HepG2 (cell line): ENCODE measurements around the gene DDN. TPM values are rescaled to one million over a fixed set of nuclear protein-coding genes. Genes with fewer than 3 reads are reported as not detected.

Source experiments
- ATAC-seq: fragments of 200-7000 bp; cut with Tn5 transposase; 3 replicates; pipeline ENCODE4 v1.9.1; 2020; ENCODE audit warnings: mild to moderate bottlenecking, moderate library complexity
- BruUV-seq: library from RNA; stranded (reverse); fragments of 400-500 nt; replicated peaks from 2 replicates; lab custom pipeline; 2021; lab: Mats Ljungman, UMichigan
- CTCF ChIA-PET: fragments of 300-600 bp; formaldehyde crosslinking; extraction: SDS; loops from one replicate; lab custom pipeline; 2021; ENCODE audit warnings: low total read pairs, inconsistent platforms, low intra/inter-chr PET ratio; lab: Yijun Ruan, JAX
- POLR2A ChIA-PET: fragments of 350-600 bp; sonication (Branson Sonifier 250); formaldehyde crosslinking; loops from one replicate; lab custom pipeline; 2020; ENCODE audit warnings: antibody characterized with exemption, inconsistent platforms; lab: Yijun Ruan, JAX
- DNase-seq: peaks from one replicate; pipeline ENCODE4 v3.0.0-alpha.2; 2015; ENCODE audit warnings: low spot score
- FAIRE-seq: peaks from 3 replicates; lab custom pipeline; 2011; peaks lifted over from hg19 to GRCh38; lab: Jason Lieb, UNC
- H2AFZ ChIP-seq: one replicate; pipeline ENCODE4 v1.6.1; 2011; ENCODE audit warnings: low read length, inconsistent platforms
- H3K27ac ChIP-seq: fragments of 300-600 bp; 3 replicates; pipeline ENCODE4 v1.8.0; 2011; ENCODE audit warnings: mixed run types, mild to moderate bottlenecking, mixed read lengths, low read length, inconsistent platforms; ENCODE audit not compliant: insufficient read depth; ENCODE audit errors: extremely low read length
- H3K27me3 ChIP-seq, 2 experiments: fragments of 200-600 bp in 1 of 2; 2 replicates in 1 of 2; 3 replicates in 1 of 2; pipeline versions ENCODE4 v1.6.0 to v1.8.0; 2011; ENCODE audit warnings: low read length in 2 of 2, mild to moderate bottlenecking in 2 of 2, moderate library complexity in 2 of 2, inconsistent platforms in 1 of 2; ENCODE audit not compliant: insufficient read depth in 2 of 2, control insufficient read depth in 1 of 2
- H3K36me3 ChIP-seq, 2 experiments: fragments of 200-600 bp in 1 of 2; replicated peaks in 1 of 2; 2 replicates in 1 of 2; 3 replicates in 1 of 2; pipeline versions ENCODE4 v1.5.1 to v1.8.0; 2011; ENCODE audit warnings: low read length in 2 of 2, inconsistent platforms in 1 of 2; ENCODE audit not compliant: insufficient read depth in 2 of 2, control insufficient read depth in 1 of 2
- H3K4me1 ChIP-seq: 2 replicates; pipeline ENCODE4 v1.5.1; 2012; ENCODE audit warnings: low read length, inconsistent platforms; ENCODE audit not compliant: insufficient read depth
- H3K4me2 ChIP-seq: 2 replicates; pipeline ENCODE4 v1.6.0; 2011; ENCODE audit warnings: low read depth, low read length, inconsistent platforms
- H3K4me3 ChIP-seq, 3 experiments: fragments of 200-600 bp in 1 of 3; sonication (generic), shearing (Covaris generic) in 1 of 3; replicated peaks in 1 of 3; 2 replicates each; pipeline ENCODE4 v1.5.1; 2011 to 2016; ENCODE audit warnings: low read length in 3 of 3, inconsistent platforms in 2 of 3, low read depth in 2 of 3, mild to moderate bottlenecking in 2 of 3, control low read depth in 1 of 3, mixed read lengths in 1 of 3; ENCODE audit not compliant: insufficient read depth in 1 of 3
- H3K79me2 ChIP-seq: one replicate; pipeline ENCODE4 v1.6.1; 2011; ENCODE audit warnings: low read length, inconsistent platforms; ENCODE audit not compliant: insufficient read depth
- H3K9ac ChIP-seq: 2 replicates; pipeline ENCODE4 v1.6.0; 2011; ENCODE audit warnings: mild to moderate bottlenecking, low read depth, low read length, inconsistent platforms; ENCODE audit not compliant: insufficient read depth
- H3K9me3 ChIP-seq: 2 replicates; pipeline ENCODE4 v1.5.1; 2012; ENCODE audit warnings: mild to moderate bottlenecking, low read length
- H4K20me1 ChIP-seq: 2 replicates; pipeline ENCODE4 v1.6.0; 2011; ENCODE audit warnings: inconsistent platforms, mild to moderate bottlenecking, low read length, moderate library complexity; ENCODE audit not compliant: insufficient read depth
- CREB1 ChIP-seq, 2 experiments: fragments of 450-650 bp in 1 of 2; IDR thresholded peaks; 2 replicates each; pipeline ENCODE4 v1.6.1; 2016 to 2017; ENCODE audit warnings: control low read depth in 1 of 2, mild to moderate bottlenecking in 1 of 2, missing compliant biosample characterization in 1 of 2, missing genetic modification characterization in 1 of 2
- HCFC1 ChIP-seq: fragments of 150-350 bp; IDR thresholded peaks from 2 replicates; pipeline ENCODE4 v1.6.1; 2014; ENCODE audit warnings: low read depth, low read length
- HNRNPL ChIP-seq: fragments of 200-400 bp; formaldehyde crosslinking; IDR thresholded peaks from 2 replicates; pipeline ENCODE4 v1.6.1; 2017; ENCODE audit warnings: mild to moderate bottlenecking, low read depth, low read length
- IKZF5 ChIP-seq: IDR thresholded peaks from 2 replicates; pipeline ENCODE4 v1.6.1; 2018; ENCODE audit warnings: missing genetic modification reagents, mild to moderate bottlenecking, missing compliant biosample characterization
- PATZ1 ChIP-seq: sonication (generic); formaldehyde crosslinking; IDR thresholded peaks from 2 replicates; pipeline ENCODE4 v1.4.0; 2020; ENCODE audit warnings: missing genetic modification reagents
- STAG1 ChIP-seq: sonication (generic); formaldehyde crosslinking; IDR thresholded peaks from 2 replicates; pipeline ENCODE4 v1.4.0; 2020; ENCODE audit warnings: missing genetic modification reagents
- TGIF2 ChIP-seq: IDR thresholded peaks from 2 replicates; pipeline ENCODE4 v1.6.1; 2016; ENCODE audit warnings: control low read depth, missing compliant biosample characterization
- THRA ChIP-seq: sonication (generic); formaldehyde crosslinking; IDR thresholded peaks from 2 replicates; pipeline ENCODE4 v1.4.0; 2020; ENCODE audit warnings: missing genetic modification reagents, borderline replicate concordance
- ZHX1 ChIP-seq: sonication (generic); formaldehyde crosslinking; IDR thresholded peaks from 2 replicates; pipeline ENCODE4 v1.8.1; 2022; ENCODE audit warnings: low read depth, mild to moderate bottlenecking, missing genetic modification reagents
- ZNF570 ChIP-seq: sonication (generic); formaldehyde crosslinking; IDR thresholded peaks from 2 replicates; pipeline ENCODE4 v1.4.0; 2020; ENCODE audit warnings: mild to moderate bottlenecking, missing genetic modification reagents, borderline replicate concordance
- WGBS: methylation state at CpG from one replicate; pipeline ENCODE4 v1.1.6; 2017; ENCODE audit warnings: low lambda C conversion rate; 5-methylcytosine and 5-hydroxymethylcytosine counted together
- in situ Hi-C: cut with HindIII; loops from 2 replicates; pipeline ENCODE4 v1.10.0; 2017; ENCODE audit warnings: low pct_unique_long_range_greater_than_20kb; ENCODE audit not compliant: extremely low pct_ligation_motif_present
- intact Hi-C: fragments of 100-400 bp; cut with micrococcal nuclease; formaldehyde crosslinking; loops from one replicate; pipeline ENCODE4 v1.10.0; 2022; ENCODE audit not compliant: unreplicated experiment
- polyA plus RNA-seq, 8 experiments: library from polyadenylated mRNA; depleted of rRNA in 3 of 8; stranded (reverse) in 7 of 8; unstranded in 1 of 8; fragments of >200 nt; fragmentation: Illumina TruSeq in 4 of 8; extraction: Trizol in 4 of 8; gene quantifications; 2 replicates each; pipeline versions ENCODE4 v1.2.1 to v1.2.3, GENCODE V29; 2011 to 2016; ENCODE audit warnings: low read depth in 4 of 8, missing spikeins in 1 of 8, mixed read lengths in 1 of 8; ENCODE audit not compliant: insufficient read depth in 1 of 8
- total RNA-seq, 5 experiments: library from RNA; depleted of rRNA; stranded (reverse); fragments of >200 nt; fragmentation: Illumina TruSeq; extraction: Trizol; gene quantifications; 2 replicates each; pipeline ENCODE4 v1.2.3, GENCODE V29; 2016; ENCODE audit warnings: low read depth in 1 of 5

Gene DDN
- total and polyA plus RNA-seq, 2 of the 13 experiments (the other 11 are each of a cell fraction or from before 2014, with no cell fraction given), result 0.24 to 0.53 TPM

- TF ChIP-seq PATZ1 (CRISPR knock-in tag) (peak; percentile 64), HNRNPL (0 out of 2 replicates have a peak, but pooled peaks have one; percentile 22), THRA (CRISPR knock-in tag) (no peak), CREB1 (IDR thresholded peaks at IDR 0.05) (peak; percentile 70), CREB1 (CRISPR knock-in tag; IDR thresholded peaks at IDR 0.05) (no peak), HCFC1 (no peak)
Observed at GRCh38 chr12:48977290-48978281, 21.6 kb downstream of the DDN start (continued).

GRCh38 chr12:48973941-48974673 is 25.1 kb downstream of the DDN start:
- intact Hi-C loops (no loop called here), in situ Hi-C loops (no loop called here)
- Histone ChIP-seq H3K79me2 (no peaks in the 10 kb centered on the region), H3K9ac (no peak overlapping the region), H3K27ac (no peak overlapping the region), H3K9me3 (no peaks in the 10 kb centered on the region), H3K4me3 (no peak overlapping the region), H3K4me2 (no peak overlapping the region), H2AFZ (no peak overlapping the region), H4K20me1 (peaks cover 9% of the 10 kb centered on the region; the same call in 1 of the 2 replicates), H3K4me1 (peaks cover 73% of the 10 kb centered on the region), H3K27me3 (peaks cover 27 to 79% of the 10 kb centered on the region in 2 experiments), H3K36me3 (no peaks in the 10 kb centered on the region)
- ATAC-seq (peak; percentile 64), FAIRE-seq (peak; percentile 26), DNase-seq (no peak)
- POLR2A ChIA-PET, result interaction anchor here (1.2 kb wide), 1 partner anchor 16 kb away, joined by 3 read pairs; the partner anchor contains the start of gene ARF3
- no TSS peak for BruUV-seq
- WGBS, result 2% methylated on average over 10 of the region's 19 CpGs
- CTCF ChIA-PET, result interaction anchor here (1.2 to 2.7 kb wide), 2 partner anchors 14 to 21 kb away, joined by 6 to 11 read pairs; no protein-coding TSS in a partner anchor
- no peak for TF ChIP-seq ZNF570 (CRISPR knock-in tag)
- peak; percentile 34 for TF ChIP-seq STAG1 (CRISPR knock-in tag)
- TF ChIP-seq ZHX1 (CRISPR knock-in tag), result no peak
- no peak for TF ChIP-seq TGIF2 (CRISPR knock-in tag)
- no peak for TF ChIP-seq IKZF5
